Measurements from ENCODE around the gene CYP4B1.
"Not testable (repeated sequence)": the region's sequence is repeated elsewhere in the genome, so short reads cannot be mapped to it uniquely, and the experiment has no call there.

CYP4B1 gene

DNA sequence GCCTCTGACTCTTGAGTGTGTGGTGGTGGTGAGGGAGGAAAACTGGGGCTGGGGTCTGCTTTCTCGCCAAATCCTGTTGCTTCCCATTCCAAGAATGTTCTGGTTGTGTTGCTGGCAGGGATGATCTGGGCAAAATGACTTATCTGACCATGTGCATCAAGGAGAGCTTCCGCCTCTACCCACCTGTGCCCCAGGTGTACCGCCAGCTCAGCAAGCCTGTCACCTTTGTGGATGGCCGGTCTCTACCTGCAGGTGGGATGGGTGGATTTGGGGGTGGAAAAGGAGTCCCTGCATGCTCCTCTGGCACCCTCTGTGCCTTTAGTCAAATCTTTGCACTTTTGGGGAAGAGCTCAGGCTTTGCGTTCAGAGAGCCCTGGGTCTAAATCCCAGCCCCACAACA is 18.1 kb downstream of the CYP4B1 start:
- no peak for DNase-seq

GRCh38 chr1:46817814-46818213 is 19.0 kb downstream of the CYP4B1 start:
- DNase-seq: no peak

- DNase-seq: no peak
Measured at GRCh38 chr1:46818591-46818990, 19.7 kb downstream of the CYP4B1 start.

- no peak for DNase-seq
Measured at GRCh38 chr1:46819335-46819734, 20.5 kb downstream of the CYP4B1 start.

DNA sequence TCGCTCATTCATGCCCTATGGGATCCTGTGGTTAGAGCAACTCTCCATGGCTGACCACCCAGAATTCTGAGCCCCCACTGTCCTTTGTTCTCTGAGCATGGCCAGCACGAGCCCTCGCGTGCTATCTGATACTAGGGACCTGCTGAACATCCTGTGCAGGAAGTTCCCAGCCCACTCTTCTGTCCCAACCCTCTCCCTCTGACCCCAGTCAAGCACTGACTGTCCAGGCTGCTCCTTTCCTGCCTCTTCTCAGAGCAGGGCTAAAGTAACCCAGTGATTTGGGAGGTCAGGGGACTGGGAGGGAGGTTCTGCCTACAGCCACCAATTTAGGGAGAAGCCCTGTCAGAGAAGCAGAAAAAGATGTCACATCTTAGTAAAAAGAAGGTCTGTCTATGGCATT is 21.2 kb downstream of the CYP4B1 start:
- DNase-seq: no peak

DNA sequence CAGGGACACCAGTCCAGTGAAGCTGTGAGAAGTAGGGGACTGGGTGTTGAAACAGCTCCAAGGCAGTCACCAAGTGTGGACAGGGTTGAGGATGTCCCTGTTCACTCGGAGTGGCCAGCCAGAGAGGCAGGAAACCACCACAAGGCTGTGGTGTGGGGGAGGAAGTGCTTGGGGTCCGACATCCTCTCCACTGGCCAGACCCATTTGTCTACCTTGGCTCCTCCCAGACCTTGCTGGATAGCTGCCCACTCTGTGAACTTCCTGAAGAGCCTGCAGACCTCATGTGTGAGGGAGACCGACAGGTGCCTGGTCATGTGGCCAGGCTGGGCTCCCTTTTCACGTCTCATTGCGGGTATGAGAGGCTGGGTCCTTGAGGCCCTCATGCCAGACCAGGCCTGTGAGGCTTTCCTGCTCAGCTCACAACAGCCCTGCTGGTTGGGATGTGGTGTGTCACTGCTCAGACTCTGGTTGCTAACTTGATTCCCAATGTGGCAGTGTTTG is 21.8 kb downstream of the CYP4B1 start:
- DNase-seq: no peak

GRCh38 chr1:46822248-46822826 is 23.5 kb downstream of the CYP4B1 start:
- no peak for DNase-seq

DNA sequence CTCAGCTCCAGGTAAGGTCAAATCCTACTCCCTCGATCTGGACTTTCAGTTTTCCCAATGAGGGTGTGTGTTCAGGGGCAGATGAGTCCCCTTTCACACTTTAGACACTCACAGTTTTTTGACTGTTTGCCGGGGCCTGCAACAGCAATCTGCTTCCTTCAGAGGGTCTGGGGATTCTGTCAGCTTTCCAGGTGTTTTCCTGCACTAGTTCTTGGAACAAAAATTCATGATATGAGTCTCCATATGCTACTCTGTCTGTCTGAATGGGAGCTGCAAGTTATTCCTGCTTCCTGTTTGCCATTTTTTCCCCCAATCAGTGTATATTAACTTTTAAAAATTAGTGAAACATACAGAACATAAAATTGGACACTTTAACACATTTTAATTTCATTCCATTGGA is 24.3 kb downstream of the CYP4B1 start:
- DNase-seq: no peak

GRCh38 chr1:46826892-46827291 is 28.0 kb downstream of the CYP4B1 start:
- not testable (repeated sequence) for DNase-seq

GRCh38 chr1:46830665-46831322 is 31.9 kb downstream of the CYP4B1 start:
- no peak for DNase-seq

DNA sequence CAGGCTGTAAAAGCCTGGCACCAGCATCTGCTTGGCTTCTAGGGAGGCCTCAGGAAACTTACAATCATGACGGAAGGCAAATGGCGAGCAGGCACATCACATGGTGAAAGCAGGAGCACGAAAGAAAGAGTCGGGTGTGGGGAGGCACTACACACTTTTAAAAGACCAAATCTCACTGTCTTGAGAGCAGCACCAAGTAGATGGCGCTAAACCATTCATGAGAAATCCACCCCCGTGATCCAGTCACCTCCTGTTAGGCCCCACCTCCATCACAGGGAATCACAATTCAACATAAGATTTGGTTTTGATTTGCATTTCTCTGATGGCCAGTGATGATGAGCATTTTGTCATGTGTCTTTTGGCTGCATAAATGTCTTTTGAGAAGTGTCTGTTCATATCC is 36.6 kb downstream of the CYP4B1 start:
- not testable (repeated sequence) for DNase-seq

DNA sequence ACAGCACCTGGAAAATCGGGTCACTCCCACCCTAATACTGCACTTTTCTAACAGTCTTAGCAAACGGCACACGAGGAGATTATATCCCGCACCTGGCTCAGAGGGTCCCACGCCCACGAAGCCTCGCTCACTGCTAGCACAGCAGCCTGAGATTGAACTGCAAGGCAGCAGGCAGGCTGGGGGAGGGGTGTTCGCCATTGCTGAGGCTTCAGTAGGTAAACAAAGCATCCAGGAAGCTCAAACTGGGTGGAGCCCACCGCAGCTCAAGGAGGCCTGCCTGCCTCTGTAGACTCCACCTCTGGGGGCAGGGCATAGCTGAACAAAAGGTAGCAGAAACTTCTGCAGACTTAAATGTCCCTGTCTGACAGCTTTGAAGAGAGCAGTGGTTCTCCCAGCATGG is 47.5 kb downstream of the CYP4B1 start:
- DNase-seq: not testable (repeated sequence)

- not testable (repeated sequence) for DNase-seq
Measured at GRCh38 chr1:46857660-46858065, 58.8 kb downstream of the CYP4B1 start.

DNA sequence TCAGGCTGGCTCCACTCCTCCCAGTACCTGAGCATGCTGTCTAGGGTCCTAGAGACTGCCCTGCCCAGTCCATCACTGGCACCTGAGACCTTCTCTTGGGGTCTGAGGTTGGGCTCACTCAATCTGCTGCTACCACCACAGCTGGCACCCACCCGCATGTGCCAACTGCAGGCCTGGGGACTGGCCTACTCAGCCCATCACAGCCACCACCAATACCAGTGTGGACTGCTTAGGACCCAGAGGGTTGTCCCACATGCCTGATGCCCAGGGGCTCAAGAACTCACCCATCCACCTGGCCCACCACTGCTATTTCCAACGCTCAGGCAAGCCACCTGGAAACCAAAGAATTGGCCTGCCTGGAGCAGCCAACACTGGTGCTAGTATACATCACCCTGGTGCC is 63.5 kb downstream of the CYP4B1 start:
- DNase-seq: no peak
